Heart left ventricle (tissue), 13 donors: Measurements from ENCODE around the gene F5.

Experiments used
- CTCF ChIP-seq, 12 donors: fragments of 200-600 bp; sonication (generic) in 4 of 12; IDR thresholded peaks; one replicate each; pipeline versions ENCODE4 v1.5.0 to v1.8.0; 2018 to 2022; ENCODE audit warnings: antibody characterized with exemption in 12 of 12, mild to moderate bottlenecking in 5 of 12
- POLR2A ChIP-seq, 2 donors: fragments of 450-650 bp; IDR thresholded peaks; one replicate each; pipeline ENCODE4 v1.6.1; 2017; ENCODE audit warnings: antibody characterized with exemption in 2 of 2, mild to moderate bottlenecking in 2 of 2, moderate library complexity in 2 of 2
- donor health status: ischemic (EF 13 %, LVEDD 7.1; RV severe dilation, severe dysfunction).
- donor health status: DM: no; HTN: yes; CAD: no.
- donor health status: DM: no; HTN: no; CAD: no.
- donor health status: ischemic (EF 25% LVEDD 6.9; RV normal size, moderate dysfunction).
- donor health status: ischemic (EF 25% LVEDD 5.7; RV mildly dilated, moderate dysfunction).
- donor health status: ischemic (EF 35%, LVEDD 5.7; RV mildly dilated, moderate dysfunction).
- donor health status: nonischemic (EF 11% LVEDD 7.7; RV severe dilation, severe dysfunction).
- donor health status: DM: yes; HTN: yes; CAD: no.
- donor health status: PGD.
- donor health status: ischemic (EF 29% LVEDD 5.4; RV normal size, mild dysfunction).
- donor health status: nonischemic (EF 23%, LVEDD 6.1; RV moderate dilation, normal function).

- TF ChIP-seq CTCF (IDR thresholded peaks at IDR 0.05) (no peak), POLR2A (IDR thresholded peaks at IDR 0.05) (no peak)
Measured at GRCh38 chr1:169515641-169516040, 70.6 kb downstream of the F5 start.
